GM18498 (cell line): ENCODE measurements around the gene SLC9C2.
"Not testable (repeated sequence)": the region's sequence is repeated elsewhere in the genome, so short reads cannot be mapped to it uniquely, and the experiment has no call there.

Experiments used
- ATAC-seq: cut with Tn5 transposase; IDR thresholded peaks from one replicate; pipeline ENCODE4 v1.9.1; 2021; ENCODE audit warnings: mild to moderate bottlenecking, moderate library complexity; ENCODE audit not compliant: unreplicated experiment

The SLC9C2 gene

DNA sequence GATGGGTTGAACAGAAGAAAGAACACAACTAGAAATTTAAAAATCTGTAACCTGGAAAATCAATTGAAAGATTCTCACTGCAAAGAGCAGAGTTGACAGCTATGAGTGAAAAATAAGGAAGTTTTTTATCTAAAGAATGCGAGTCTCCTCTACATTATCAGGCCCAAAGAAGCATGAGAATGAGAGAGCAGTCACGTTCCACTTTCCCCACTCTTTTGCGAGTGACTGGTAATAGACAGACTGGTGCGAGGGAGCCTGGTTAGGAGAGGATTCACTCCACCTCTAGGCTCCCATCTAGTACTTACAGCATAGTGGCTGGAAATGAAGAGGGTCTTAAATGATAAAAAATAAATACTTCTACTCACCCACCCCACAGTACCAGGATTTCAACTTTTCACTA lies 73.8 kb downstream of the SLC9C2 start:
- ATAC-seq: no peak

DNA sequence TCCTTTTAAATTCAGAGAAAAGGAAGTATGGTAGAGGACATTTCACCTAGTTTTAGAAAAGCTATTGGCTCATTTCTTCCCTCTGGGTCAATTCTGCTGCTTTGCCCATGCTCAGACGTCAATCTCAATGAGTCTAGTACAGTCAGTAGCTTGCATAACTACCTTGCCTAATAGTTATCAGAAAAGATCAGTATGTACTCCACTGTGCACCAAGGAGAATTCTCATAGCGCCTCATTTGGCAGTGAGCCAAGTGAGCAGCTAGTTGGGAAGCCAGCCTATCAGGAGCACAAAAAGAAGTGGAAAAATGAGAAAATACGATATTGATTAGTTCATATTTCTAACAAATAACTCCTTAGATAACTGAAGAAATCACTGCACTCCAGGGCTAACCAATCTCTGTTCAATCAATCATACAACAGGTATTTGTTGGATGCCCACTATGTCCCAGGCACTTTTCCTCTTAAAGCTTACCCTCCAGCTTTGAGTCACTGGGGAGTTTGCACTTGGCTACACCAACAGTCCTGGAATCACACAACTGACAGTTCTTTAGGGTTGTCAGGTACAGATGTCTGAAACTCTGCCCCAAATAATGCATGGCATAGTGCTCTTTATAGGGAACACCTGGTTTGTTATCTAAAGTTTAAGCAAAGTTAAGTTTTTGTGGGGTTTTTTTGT lies 75.6 kb downstream of the SLC9C2 start:
- ATAC-seq: no peak

DNA sequence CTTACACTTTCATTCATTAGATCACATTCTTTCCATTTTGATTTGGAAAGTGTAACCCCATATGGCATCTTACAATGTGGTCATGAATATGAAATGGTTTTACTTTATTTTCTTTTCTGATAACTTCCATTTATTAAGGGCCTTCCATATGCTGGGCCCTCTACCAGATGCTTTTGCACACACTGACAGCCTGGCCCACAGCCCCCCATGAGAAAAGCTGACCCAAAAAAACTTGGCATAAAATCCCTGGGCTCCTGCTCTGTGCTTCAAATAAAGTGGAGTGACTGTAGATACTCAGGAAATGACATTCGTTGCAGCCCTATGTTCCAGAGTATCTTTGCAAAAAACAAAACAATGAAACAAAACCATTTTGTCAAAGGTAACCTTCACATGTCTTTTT lies 76.9 kb downstream of the SLC9C2 start:
- ATAC-seq: no peak

DNA sequence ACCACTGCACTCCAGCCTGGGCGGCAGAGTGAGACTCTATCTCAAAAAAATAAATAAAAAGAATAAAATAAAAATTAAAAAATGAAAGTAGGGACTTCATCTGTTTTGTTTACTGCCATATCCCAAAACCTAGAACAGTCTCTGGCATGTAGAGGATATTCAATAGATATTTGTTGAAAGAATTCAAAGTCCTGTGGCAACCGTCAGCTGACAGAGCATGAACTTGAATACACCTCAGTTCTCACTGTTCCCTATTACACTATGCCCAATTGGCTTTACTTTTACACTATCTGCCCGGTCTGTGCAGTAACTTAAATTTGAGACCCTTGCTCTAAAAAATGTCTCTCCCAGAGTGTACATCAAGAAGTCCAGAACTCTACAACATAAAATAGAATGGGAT lies 79.5 kb downstream of the SLC9C2 start:
- ATAC-seq: no peak

DNA sequence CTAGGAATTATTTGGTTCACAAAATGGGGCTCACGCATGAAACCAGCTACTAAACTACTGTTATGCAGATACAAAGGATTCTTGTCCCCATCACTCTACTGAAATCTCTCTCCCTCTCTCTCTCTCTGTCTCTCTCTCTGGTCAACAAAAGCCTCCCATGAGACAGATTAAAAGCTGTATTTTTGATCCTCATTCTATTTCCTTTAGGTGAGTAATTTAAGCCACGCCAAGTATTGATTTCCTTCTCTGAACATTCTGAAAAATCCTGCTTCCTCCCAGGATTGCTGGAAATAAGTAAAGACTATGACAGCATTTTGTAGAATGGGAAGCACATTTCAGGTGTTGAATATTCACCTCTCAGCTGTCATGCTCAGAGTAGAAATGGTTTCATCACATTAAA lies 82.1 kb downstream of the SLC9C2 start:
- no peak for ATAC-seq

DNA sequence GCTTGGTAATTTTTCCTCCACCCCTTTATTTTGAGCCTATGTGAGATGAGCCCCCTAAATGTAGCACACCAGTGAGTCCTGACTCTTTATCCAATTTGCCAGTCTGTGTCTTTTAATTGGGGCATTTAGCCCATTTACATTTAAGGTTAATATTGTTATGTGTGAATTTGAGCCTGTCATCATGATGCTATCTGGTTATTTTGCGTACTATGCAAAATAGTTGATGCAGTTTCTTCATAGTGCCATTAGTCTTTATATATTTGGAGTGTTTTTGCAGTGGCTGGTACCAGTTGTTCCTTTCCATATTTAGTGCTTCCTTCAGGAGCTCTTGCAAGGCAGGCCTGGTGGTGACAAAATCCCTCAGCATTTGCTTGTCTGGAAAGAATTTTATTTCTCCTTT lies 88.4 kb downstream of the SLC9C2 start:
- ATAC-seq: not testable (repeated sequence)

DNA sequence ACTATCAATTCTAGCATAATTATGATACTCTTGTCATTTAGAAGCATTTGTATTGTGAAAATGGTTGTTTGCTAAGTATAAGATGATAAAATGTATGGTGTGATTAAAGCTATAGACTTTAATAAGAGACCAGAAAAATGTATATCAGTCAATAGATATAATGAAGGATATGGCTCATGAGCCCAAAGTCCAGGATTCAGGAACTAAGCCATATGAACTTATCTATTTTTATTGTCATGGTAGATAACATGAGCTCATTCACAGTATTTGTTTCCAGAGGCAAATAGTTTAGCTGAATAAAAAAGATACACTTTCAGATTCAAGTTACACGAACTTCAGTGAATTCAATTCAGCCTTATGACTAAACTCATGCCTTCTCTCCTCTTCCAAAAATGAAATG lies 93.1 kb downstream of the SLC9C2 start:
- no peak for ATAC-seq

DNA sequence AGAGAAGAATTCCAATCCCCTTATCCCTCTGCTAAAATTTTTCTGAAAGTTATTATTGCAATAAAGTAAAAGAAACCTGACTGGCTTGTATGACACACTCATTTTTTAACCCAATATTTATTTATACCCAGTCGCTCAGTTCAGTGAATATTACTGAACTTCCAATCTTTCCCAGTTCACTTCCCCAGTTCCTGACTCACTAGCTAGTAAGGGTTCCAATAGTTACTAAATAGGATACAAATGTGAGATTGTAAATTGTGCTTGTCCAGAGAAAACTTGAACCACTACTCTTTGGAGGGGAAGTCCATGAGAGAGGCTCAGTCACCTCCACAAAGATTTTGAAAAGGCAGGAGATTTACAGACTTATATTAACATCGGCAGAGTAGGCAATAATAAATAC lies 94.3 kb downstream of the SLC9C2 start:
- no peak for ATAC-seq

DNA sequence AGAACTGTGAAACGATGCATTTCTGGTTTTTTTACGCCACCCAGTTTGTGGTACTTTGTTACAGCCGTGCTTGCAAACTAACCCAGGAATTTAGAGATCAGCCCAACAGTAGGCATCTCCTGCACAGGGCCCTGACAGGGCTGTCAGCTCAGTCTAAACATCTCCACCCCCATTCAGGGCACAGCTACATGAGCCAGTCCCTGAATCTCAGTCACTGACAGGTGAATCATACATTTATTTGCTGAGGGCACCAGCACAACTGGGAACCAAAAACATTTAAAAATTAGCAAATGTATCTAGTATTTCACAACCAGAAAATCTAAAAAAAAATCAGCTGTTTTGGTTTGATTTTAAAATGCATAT lies 95.0 kb downstream of the SLC9C2 start:
- ATAC-seq: no peak

DNA sequence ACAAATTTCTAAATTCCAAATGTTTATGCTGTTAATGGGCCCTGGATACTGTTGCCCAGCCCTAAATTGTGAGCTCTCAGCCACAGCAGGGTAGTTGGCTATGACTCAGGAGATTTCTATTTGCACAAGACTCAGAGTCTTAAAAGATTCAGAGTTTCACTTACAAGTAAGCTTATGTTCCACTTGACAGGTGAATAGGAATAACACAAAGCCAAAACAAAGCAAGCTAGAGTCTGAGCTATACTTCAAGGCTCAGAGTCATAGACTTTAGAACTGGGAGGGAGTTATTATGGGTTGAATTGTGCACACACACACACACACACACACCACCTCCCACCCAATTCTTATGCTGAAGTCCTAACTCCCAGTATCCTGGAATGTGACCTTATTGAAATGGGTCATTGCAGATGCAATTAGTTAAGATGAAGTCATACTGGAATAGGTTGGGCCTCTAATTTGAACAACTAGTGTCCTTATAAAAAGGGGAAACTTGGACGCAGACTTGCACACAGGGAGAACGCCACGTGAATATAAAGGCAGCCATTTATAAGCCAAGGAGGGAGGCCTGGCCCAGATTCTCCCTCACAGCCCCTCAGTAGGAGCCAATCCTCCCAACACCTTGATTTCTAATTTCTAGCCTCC lies 95.5 kb downstream of the SLC9C2 start:
- no peak for ATAC-seq

DNA sequence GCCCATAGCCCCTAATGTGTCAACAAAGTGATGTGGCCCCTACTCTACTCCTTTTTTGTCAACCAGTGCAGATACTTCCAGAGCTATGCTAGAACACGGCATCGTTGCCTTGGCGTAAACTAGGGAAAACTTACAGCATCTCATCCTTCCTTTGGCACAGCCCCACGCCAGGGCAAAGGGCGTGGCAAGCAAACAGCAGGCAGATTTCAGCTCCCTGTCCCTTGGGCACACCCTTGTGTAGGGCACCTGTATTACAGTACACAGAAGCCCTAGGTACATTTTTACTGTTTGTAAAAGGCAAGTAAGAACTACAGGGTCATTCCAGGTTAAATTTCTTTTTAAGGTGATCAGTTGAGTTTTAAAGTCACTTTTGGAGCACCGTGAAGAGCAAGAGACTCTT lies 96.4 kb downstream of the SLC9C2 start:
- no peak for ATAC-seq

DNA sequence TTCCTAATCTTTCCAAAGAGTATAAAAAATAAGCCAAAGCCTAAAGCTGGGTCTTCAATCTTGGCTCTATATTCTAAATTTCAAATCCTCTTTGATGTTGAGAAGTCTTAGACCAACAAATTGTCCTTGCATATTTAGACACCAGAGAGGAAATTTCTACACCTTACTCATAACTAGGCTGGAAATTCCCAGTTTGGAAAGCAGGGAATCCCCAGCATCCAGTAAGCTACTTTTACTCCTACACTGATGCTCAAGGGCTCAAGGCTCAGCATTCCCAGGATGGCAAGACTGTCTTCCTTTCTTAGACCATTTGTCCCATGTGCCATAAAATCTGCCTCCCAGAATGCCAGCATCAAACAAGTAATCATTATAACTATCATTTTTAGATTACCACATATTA lies 97.5 kb downstream of the SLC9C2 start:
- no peak for ATAC-seq

DNA sequence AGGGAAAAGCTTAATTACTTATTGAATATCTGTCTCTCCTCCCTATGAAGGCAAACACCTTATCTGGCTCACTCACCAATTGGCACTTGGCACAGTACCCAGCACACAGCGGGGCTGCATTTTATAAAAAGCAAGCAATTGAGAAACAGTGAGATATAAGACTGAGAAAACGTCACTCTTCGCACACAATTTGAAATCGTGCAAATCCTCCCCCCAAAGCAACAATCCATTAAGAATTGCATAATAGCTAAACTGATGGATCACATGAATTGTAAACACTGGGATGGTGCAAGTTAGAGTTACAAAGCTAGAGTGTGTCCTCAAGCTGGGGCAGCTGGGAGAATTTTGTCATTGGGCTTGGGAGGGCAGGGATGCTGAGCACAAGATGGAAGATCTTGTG lies 98.6 kb downstream of the SLC9C2 start:
- ATAC-seq: no peak

DNA sequence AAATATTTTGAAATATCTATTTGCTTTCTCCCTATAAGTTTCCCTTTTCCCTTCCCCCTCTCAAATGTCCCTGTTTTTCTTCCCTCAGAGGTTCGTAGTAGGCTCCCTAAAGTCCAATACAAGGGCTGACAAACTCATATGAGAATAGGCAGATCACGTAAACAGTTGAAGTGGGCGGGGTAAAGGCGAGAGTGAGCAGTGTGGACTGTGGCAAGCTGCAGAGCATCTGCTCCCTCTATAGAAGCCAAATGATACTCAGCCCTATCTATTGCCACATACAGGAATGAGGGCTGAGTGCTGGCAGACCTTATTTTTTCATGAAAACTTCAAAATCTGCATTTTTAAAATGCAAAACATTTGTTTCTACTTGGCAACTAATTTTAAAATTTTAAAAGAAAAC lies 99.5 kb downstream of the SLC9C2 start:
- no peak for ATAC-seq

DNA sequence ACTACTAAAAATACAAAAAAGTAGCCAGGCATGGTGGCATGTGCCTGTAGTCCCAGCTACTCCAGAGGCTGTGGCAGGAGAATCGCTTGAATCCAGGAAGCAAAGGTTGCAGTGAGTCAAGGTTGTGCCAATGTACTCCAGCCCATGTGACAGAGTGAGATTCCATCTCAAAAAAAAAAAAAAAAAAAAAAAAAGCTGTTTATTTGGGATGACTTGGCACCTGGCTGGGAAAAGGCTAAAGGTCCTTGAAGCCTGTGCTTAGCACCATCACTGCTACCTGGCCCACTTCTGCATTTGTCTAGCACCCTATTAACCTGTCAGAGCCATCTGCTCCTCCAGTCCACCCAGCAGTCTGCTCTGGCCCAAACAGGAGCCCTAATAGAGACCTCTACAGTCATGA lies 100.8 kb downstream of the SLC9C2 start:
- no peak for ATAC-seq

DNA sequence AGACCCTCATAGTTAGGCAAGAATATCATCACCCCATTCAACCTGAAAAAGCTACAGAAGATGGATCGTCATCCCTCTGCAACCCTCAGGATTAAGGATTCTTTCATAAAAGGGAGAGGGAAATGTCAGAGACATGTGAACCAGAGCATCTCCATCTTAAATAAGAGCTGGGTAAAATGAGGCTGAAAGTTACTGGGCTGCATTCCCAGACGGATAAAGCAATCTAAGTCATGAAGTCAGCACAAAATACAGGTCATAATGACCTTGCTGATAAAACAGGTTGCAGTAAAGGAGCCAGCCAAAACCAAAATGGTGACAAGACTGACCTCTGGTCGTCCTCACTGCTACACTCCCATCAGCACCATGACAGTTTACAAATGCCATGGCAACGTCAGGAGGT lies 103.1 kb downstream of the SLC9C2 start:
- no peak for ATAC-seq

DNA sequence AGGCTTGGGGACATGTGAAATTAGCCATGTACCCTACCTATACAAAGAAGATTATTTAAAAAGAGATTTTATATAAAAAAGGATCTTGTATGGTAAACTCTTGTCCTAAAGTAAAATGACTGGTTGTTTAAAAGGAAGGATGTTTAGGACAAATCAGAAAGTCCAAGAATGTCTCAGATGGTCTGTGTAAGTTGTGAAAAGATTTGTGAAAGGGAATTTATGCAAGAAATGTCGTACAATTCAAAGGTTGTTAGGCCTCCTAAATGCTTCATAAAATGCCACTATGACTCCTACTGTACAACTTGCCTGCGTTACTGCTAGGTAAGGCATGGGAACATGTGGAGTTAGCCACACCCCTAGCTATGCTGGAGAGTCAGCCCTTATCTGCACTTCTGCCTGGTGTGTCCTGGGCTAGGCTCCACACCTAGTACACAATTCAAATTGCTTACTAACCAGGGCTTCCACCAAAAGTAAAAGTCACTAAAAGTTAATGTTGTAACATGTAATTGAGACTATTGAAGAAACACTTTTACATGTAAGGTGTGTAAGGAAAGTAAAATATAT lies 106.0 kb downstream of the SLC9C2 start:
- no peak for ATAC-seq

DNA sequence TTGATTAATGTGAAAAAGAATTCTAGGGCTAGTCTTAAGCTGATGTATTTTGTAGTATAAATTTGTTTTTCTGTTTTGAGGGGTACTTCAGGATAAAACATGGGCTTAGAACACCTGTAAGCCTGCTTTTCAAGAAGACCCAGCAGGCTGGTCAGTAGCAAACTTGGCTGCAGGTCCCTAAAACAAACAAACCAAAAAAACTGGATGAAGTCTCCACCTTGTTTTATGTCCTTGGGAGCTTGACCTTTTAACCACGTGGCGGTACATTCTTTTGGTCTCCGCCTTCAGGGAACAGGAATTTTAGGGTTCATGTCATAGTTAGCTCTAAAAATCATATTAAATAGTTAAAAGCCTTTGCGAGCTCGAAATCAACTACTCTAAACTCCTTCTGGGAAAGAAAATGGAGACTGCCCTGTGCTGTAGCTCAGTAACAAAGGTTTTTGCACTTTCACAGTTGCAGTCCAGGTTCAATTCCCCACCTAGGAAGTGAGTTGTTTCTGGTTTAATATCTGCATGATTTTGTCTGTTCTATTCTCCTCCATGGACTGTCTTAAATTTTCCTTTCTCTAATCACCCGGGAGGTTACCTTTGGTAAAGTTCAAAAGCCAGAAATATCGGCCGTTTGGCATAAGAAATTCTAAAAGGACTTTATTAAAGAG lies 107.1 kb downstream of the SLC9C2 start:
- ATAC-seq: no peak

DNA sequence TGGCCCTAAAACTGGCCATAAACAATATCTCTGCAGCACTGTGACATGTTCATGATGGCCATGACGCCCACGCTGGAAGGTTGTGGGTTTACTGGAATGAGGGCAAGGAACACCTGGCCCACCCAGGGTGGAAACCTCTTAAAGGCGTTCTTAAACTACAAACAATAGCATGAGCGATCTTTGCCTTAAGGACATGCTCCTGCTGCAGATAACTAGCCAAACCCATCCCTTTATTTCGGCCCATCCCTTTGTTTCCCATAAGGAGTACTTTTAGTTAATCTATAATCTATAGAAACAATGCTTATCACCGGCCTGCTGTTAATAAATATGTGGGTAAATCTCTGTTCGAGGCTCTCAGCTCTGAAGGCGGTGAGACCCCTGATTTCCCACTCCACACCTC lies 109.7 kb downstream of the SLC9C2 start:
- not testable (repeated sequence) for ATAC-seq

DNA sequence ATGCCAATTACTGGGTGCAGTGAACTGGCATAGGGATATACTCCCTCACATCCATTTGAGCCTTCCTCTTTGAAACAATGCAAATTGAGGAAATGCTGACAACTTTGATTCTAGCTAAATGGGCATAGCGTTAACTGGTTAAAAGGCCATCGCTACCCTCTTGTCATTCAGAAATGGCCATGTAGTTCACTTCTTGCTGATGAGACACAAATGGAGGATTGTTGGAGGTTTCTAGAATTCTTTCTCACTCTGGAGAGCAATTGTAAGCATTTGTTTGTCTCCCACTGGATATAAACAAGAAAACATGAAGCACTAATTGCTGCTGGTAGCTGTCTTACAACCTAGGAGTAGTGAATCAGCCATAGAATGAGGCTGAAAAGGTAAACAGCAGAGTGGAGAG lies 111.4 kb downstream of the SLC9C2 start:
- no peak for ATAC-seq

DNA sequence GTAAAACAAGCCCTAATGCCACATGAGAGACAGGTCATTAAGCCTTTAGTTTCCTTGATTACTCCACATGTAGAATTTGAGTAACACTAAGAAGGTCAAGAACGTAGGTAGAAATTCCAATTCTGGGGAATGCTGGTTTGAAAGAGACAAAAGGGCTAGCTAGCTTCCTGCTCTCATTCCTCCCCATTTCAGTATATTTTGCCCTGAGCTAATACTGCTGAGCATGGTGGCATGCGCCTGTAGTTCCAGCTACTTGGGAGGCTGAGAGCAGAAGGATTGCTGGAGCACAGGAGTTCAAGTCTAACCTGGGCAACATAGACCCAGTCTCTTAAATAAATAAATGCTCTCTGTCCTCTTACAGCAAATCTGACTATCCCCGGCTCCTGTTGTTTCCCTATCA lies 112.9 kb downstream of the SLC9C2 start:
- no peak for ATAC-seq

DNA sequence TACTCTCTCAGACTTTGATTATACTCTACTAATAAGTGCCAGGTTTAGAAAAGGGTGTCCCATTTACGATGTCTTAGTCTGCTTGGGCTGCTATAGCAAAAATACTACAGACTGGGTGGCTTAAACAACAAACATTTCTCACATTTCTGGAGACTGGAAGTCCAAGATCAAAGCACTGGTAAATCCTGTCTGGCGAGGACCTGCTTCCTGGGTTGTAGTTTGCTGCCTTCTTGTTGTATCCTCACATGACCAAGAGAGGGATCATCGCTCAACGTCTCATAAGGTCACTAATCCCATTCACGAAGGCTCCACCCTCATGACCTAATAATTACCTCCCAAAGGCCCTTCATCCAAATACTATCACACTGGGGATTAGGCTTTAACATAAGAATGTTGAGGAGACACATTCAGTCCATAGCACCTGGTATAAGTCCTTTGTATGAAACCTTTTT lies 113.7 kb downstream of the SLC9C2 start:
- ATAC-seq: no peak
